Mononuclear cell (primary cell): ENCODE measurements around the gene DPY19L1. TPM values are rescaled to one million over a fixed set of nuclear protein-coding genes. Genes with fewer than 3 reads are reported as not detected.
"Not testable (repeated sequence)": the region's sequence is repeated elsewhere in the genome, so short reads cannot be mapped to it uniquely, and the experiment has no call there.

ENCODE experiments used
- H3K27me3 ChIP-seq: 2 replicates; pipeline ENCODE4 v1.6.0; 2011; ENCODE audit warnings: low read length, control low read depth; ENCODE audit not compliant: insufficient read depth
- H3K4me1 ChIP-seq: 2 replicates; pipeline ENCODE4 v1.5.1; 2011; ENCODE audit warnings: mild to moderate bottlenecking, low read length, control low read depth; ENCODE audit not compliant: insufficient read depth
- H3K4me3 ChIP-seq: 2 replicates; pipeline ENCODE4 v1.5.1; 2011; ENCODE audit warnings: mild to moderate bottlenecking, low read length, moderate library complexity
- H3K9me3 ChIP-seq: 2 replicates; pipeline ENCODE4 v1.5.1; 2011; ENCODE audit warnings: low read depth, mild to moderate bottlenecking, control low read depth, low read length
- total RNA-seq: library from RNA; depleted of rRNA; stranded (reverse); fragments of >200 nt; gene quantifications from one replicate; pipeline ENCODE4 v1.2.3, GENCODE V29; 2012

DPY19L1 gene
- total RNA-seq, 1 donor, result 9.9 TPM

DNA sequence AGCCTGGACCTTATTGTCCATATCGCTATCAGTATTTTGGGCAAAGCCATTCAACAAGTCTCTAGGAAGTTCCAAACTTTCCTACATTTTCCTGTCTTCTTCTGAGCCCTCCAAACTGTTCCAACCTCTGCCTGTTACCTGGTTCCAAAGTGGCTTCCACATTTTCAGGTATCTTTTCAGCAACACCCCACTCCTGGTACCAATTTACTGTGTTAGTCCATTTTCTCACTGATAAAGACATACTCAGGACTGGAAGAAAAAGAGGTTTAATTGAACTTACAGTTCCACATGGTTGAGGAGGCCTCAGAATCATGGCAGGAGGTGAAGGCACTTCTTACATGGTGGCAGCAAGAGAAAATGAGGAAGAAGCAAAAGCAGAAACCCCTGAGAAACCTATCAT, 153.4 kb downstream of the DPY19L1 start:
- not testable (repeated sequence) for H3K4me1 ChIP-seq, H3K27me3 ChIP-seq, H3K4me3 ChIP-seq, H3K9me3 ChIP-seq

DNA sequence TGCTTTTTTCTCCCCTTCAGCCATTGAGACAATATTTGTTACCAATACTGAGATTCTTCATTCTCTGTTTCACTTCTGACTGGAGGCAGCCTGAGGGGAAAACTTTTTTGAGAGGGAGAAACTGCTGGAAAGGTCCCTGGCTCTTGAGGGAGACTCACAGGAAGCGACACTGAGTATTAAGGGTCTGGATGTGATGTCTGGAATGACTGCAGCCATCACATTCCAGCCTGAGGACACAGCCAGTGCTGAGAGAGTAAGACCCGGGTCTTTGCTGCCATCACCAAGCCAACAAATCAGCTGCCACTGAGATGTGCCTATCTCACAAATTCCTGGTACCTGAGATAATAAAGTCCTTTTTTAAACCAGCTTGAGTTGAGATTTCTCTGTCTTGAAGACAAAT, 157.4 kb downstream of the DPY19L1 start:
- Histone ChIP-seq H3K4me3 (no peak overlapping the region), H3K4me1 (no peaks in the 10 kb centered on the region), H3K9me3 (no peaks in the 10 kb centered on the region), H3K27me3 (no peaks in the 10 kb centered on the region)

DNA sequence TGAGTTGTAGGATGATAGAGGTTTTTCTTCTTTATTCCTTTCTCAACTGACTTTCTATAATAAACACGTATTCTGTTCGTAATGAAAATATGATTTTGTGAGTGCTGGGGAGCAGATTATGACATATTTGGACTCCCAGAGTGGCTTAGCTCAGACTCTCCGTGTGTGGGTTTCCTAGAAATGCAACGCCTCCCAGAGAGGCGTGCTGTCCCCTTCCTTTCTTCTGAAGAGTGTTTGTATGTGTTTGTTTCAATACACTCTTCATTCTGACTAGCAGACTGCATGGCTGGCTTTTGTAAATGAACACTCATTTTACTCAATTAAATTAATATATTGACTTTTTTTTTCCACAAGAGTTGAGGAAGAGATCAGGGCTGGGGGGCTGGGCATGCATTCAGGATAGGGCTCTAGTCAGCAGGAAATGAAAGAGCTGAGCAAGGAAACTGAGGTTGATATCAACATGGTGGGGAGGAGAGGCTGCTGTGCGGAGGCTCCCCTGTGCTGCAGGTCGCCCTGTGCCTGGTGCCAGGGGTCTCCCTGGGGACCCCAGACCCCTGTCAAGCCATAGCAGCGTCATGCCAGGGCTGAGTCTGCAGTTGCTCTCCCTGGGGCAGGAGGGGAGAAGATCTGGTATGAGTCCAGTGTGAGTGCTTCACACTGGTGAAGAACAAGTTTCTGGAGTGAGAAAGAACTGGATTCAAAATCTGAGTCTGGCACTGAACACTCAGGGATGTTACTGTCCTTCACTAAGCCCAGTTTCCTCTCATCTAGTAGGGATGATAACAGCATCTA, 158.1 kb downstream of the DPY19L1 start:
- H3K9me3 ChIP-seq, H3K27me3 ChIP-seq, H3K4me3 ChIP-seq, H3K4me1 ChIP-seq: not testable (repeated sequence)

Other genes starting within 250 kb of the DPY19L1 start
- 0.42 TPM for gene TBX20, start 216.6 kb upstream of the DPY19L1 start, total RNA-seq